Prostate gland (tissue), 2 donors: ENCODE data around the gene HSF2.

Experiments used
- CTCF ChIP-seq, 4 experiments: fragments of 200-600 bp in 2 of 4; fragments of 450-650 bp in 2 of 4; sonication (generic) in 2 of 4; IDR thresholded peaks; 1 replicate in 3 of 4; 2 replicates in 1 of 4; pipeline ENCODE4 v1.5.1; 2016 to 2019; ENCODE audit warnings: antibody characterized with exemption in 4 of 4, mild to moderate bottlenecking in 2 of 4, moderate library complexity in 2 of 4
- POLR2AphosphoS5 ChIP-seq: sonication (generic); formaldehyde crosslinking; IDR thresholded peaks from one replicate; pipeline ENCODE4 v1.6.1; 2017; ENCODE audit warnings: antibody characterized with exemption

- TF ChIP-seq CTCF (IDR thresholded peaks at IDR 0.05) (no peak), POLR2AphosphoS5 (no peak)
Measured at GRCh38 chr6:122394016-122394415, 5.4 kb upstream of the HSF2 start.
